Esophagus muscularis mucosa (tissue), 4 donors: ENCODE measurements around the gene EDIL3. TPM values are rescaled to one million over a fixed set of nuclear protein-coding genes. Genes with fewer than 3 reads are reported as not detected.

Experiments
- DNase-seq: peaks from one replicate; pipeline ENCODE4 v3.0.0-alpha.2; 2017; ENCODE audit errors: extremely low spot score
- H3K27ac ChIP-seq, 4 donors: fragments of 200-600 bp; sonication (generic); replicated peaks in 1 of 4; 1 replicate in 3 of 4; 2 replicates in 1 of 4; pipeline ENCODE4 v1.5.1; 2016 to 2019; ENCODE audit warnings: mild to moderate bottlenecking in 1 of 4
- H3K27me3 ChIP-seq, 4 donors: fragments of 200-600 bp; sonication (generic); one replicate each; pipeline versions ENCODE4 v1.5.1 to v1.6.0; 2016 to 2019
- H3K36me3 ChIP-seq, 4 donors: fragments of 200-600 bp; sonication (generic); one replicate each; pipeline ENCODE4 v1.5.1; 2016 to 2019
- H3K4me1 ChIP-seq, 4 donors: fragments of 200-600 bp; sonication (generic); one replicate each; pipeline ENCODE4 v1.5.1; 2016 to 2019
- H3K4me3 ChIP-seq, 4 donors: fragments of 200-600 bp; sonication (generic); 1 replicate in 2 of 4; 2 replicates in 2 of 4; pipeline ENCODE4 v1.5.1; 2016 to 2019; ENCODE audit warnings: mild to moderate bottlenecking in 4 of 4, moderate library complexity in 1 of 4
- H3K9me3 ChIP-seq, 4 donors: fragments of 200-600 bp; sonication (generic); 1 replicate in 3 of 4; 2 replicates in 1 of 4; pipeline ENCODE4 v1.5.1; 2016 to 2019
- EP300 ChIP-seq: sonication (generic); formaldehyde crosslinking; IDR thresholded peaks from one replicate; pipeline ENCODE4 v1.6.1; 2017; ENCODE audit warnings: antibody characterized with exemption
- POLR2A ChIP-seq: fragments of 450-650 bp; IDR thresholded peaks from one replicate; pipeline ENCODE4 v1.6.1; 2017; ENCODE audit warnings: antibody characterized with exemption, moderate library complexity, mild to moderate bottlenecking, low read depth
- POLR2AphosphoS5 ChIP-seq, 2 donors: sonication (generic); formaldehyde crosslinking; IDR thresholded peaks; one replicate each; pipeline ENCODE4 v1.6.1; 2017; ENCODE audit warnings: antibody characterized with exemption in 2 of 2
- WGBS: methylation state at CpG from one replicate; pipeline ENCODE4 v1.1.5; 2018; 5-methylcytosine and 5-hydroxymethylcytosine counted together
- intact Hi-C: fragments of 100-400 bp; cut with DNase I; formaldehyde crosslinking; loops from one replicate; pipeline ENCODE4 v1.15.1; 2023
- total RNA-seq, 4 donors: library from RNA; depleted of rRNA; stranded (reverse); fragments of >200 nt; gene quantifications; one replicate each; pipeline versions ENCODE4 v1.1.0 to v1.2.1, GENCODE V29; 2016
- TF ChIP-seq, protein P1 (sequence below), 3 experiments: fragments of 200-600 bp in 2 of 3; fragments of 450-650 bp in 1 of 3; sonication (generic) in 2 of 3; IDR thresholded peaks; one replicate each; pipeline ENCODE4 v1.5.1; 2017 to 2019; ENCODE audit warnings: antibody characterized with exemption in 3 of 3, mild to moderate bottlenecking in 2 of 3, moderate library complexity in 1 of 3

EDIL3 gene
- total RNA-seq, 4 donors from 2014 or later = 10.0 to 17.9 (median 10.8) TPM

DNA sequence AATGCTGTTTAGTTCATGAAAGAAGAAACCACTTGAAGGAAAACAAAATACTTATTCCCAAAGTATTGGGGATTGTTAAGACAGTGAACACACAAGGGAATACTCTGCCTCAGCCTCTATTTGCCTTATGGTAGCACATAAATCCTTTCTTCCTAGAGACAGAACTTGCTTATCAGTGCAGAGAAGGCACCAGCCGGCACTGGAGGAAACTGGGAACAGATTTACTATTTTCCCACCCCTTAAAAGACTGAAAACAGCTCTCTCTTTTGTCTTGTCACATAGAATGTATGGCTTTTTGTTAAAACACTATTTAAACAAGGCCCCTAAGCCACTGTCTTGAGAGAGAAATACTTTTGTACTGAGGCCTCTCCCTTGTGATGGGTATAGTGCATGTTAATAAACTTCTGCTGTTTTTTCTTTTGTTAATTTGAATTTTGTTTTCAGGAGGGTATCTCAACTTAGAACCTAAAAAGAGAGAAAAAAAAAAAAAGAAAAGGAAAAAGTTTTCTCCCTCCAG, 40.7 kb upstream of the EDIL3 start:
- Histone ChIP-seq H3K27me3 (no peaks in the 10 kb centered on the region), H3K36me3 (no peaks in the 10 kb centered on the region), H3K27ac (no peak overlapping the region), H3K4me1 (no peaks in the 10 kb centered on the region), H3K9me3 (peaks cover 0 to 6% (median 0%) of the 10 kb centered on the region in 4 donors), H3K4me3 (no peak overlapping the region)
- WGBS = 80% methylated on average over 1 of the region's 1 CpG
- DNase-seq = no peak
- intact Hi-C loops = no loop called here
- TF ChIP-seq EP300 (no peak), POLR2A (no peak), POLR2AphosphoS5 (IDR thresholded peaks at IDR 0.05) (no peak)
- TF ChIP-seq, protein P1, sequence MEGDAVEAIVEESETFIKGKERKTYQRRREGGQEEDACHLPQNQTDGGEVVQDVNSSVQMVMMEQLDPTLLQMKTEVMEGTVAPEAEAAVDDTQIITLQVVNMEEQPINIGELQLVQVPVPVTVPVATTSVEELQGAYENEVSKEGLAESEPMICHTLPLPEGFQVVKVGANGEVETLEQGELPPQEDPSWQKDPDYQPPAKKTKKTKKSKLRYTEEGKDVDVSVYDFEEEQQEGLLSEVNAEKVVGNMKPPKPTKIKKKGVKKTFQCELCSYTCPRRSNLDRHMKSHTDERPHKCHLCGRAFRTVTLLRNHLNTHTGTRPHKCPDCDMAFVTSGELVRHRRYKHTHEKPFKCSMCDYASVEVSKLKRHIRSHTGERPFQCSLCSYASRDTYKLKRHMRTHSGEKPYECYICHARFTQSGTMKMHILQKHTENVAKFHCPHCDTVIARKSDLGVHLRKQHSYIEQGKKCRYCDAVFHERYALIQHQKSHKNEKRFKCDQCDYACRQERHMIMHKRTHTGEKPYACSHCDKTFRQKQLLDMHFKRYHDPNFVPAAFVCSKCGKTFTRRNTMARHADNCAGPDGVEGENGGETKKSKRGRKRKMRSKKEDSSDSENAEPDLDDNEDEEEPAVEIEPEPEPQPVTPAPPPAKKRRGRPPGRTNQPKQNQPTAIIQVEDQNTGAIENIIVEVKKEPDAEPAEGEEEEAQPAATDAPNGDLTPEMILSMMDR (IDR thresholded peaks at IDR 0.05) = no peak

DNA sequence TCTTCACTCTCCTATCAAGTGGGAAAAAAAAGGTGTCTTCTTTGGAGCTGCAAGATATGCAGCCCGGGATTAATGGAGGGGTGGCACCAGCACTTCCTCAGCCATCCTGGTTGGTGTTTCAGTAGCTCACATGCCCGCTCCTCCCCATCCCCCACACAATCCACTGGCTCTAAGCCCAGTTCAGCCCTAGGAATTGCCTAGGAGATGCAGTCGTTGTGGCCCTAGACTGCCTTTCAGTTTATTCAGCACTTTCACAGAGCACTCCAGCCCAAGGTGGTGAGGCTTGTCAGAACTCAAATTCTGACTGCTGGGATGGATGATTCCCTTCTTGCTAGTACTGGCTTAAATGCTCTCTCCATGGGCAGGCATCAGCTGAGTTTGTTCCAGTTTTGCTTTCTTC, 35.1 kb upstream of the EDIL3 start:
- H3K36me3 ChIP-seq = no peaks in the 10 kb centered on the region
- WGBS = 78% methylated on average over 3 of the region's 3 CpGs
- H3K4me3 ChIP-seq = no peak overlapping the region
- DNase-seq = no peak
- H3K4me1 ChIP-seq = no peaks in the 10 kb centered on the region
- peaks cover 0 to 5% (median 0%) of the 10 kb centered on the region in 4 donors for H3K9me3 ChIP-seq
- TF ChIP-seq, protein P1 (IDR thresholded peaks at IDR 0.05) = no peak
- no peak for TF ChIP-seq POLR2A
- TF ChIP-seq POLR2AphosphoS5 (IDR thresholded peaks at IDR 0.05) = no peak
- TF ChIP-seq EP300 = no peak
- no peak overlapping the region for H3K27ac ChIP-seq
- no peaks in the 10 kb centered on the region for H3K27me3 ChIP-seq
- intact Hi-C loops = no loop called here

DNA sequence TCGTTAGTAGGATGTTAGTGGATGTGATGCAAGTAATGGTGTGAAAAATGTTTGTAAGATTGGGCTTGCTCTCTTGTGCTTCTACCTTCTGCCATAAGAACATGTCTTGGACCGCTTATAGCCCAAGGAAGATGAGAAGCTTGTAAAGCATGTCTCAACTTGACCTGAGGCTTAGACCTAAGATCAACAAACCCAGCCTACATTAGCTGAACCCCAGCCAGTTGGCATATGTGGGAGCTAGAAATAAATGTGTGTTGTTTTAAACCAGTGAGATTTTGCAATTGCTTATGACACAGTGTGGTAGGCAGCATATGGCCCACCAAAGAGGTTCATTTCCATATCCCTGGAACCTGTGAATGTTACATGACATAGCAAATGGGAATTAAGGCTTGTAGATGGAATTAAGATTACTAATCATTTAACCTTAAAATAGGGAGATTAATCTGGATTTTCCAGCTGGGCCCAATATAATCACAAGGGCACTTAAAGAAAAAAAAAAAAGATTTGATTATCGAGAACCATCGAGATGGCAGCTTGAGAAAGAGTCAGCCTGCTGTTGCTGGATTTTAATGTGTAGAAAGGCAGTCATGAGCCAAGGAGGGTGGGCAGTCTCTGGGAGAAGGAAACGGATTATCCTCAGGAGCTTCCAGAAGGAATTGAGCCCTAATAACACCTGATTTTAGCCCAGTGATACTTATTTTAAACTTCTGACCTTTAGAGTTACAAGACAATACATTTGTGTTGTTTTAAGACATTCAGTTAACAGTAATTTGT, 27.3 kb upstream of the EDIL3 start:
- 94% methylated on average over 5 of the region's 5 CpGs for WGBS
- H3K9me3 ChIP-seq = no peaks in the 10 kb centered on the region
- DNase-seq = no peak
- H3K27ac ChIP-seq = no peak overlapping the region
- no peak overlapping the region for H3K4me3 ChIP-seq
- H3K4me1 ChIP-seq = no peaks in the 10 kb centered on the region
- TF ChIP-seq POLR2A = no peak
- TF ChIP-seq, protein P1 (IDR thresholded peaks at IDR 0.05) = no peak
- TF ChIP-seq POLR2AphosphoS5 (IDR thresholded peaks at IDR 0.05) = no peak
- TF ChIP-seq EP300 = no peak
- H3K27me3 ChIP-seq = no peaks in the 10 kb centered on the region
- intact Hi-C loops = no loop called here
- H3K36me3 ChIP-seq = no peaks in the 10 kb centered on the region

DNA sequence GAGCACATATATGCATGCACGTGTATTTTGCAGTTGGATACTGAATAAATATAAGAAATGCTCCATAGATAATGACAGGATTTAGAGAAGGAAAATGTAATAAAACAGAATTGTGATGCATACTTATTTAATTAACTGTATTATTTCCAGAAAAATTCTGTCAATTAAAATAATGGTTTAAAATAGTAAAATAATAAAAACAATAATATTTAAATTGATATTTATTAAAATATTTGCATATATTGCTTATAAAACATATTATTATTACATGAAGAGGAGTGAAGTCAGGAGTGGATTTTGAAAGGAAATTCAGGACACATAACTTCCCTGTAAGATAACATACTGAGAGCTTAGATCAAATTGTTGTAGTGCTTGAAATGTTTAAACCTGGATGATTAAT, 21.4 kb upstream of the EDIL3 start:
- WGBS = 95% methylated on average over 1 of the region's 1 CpG
- Histone ChIP-seq H3K9me3 (no peaks in the 10 kb centered on the region), H3K27ac (no peak overlapping the region), H3K4me3 (no peak overlapping the region), H3K27me3 (no peaks in the 10 kb centered on the region), H3K36me3 (no peaks in the 10 kb centered on the region), H3K4me1 (no peaks in the 10 kb centered on the region)
- DNase-seq = no peak
- intact Hi-C loops = no loop called here
- TF ChIP-seq POLR2A = no peak
- TF ChIP-seq, protein P1 (IDR thresholded peaks at IDR 0.05) = no peak
- no peak for TF ChIP-seq POLR2AphosphoS5 (IDR thresholded peaks at IDR 0.05)
- no peak for TF ChIP-seq EP300
